MM.1S (cell line): ENCODE results near the gene GSG1L2.

Experiments used
- DNase-seq: peaks from one replicate; pipeline ENCODE4 v3.0.0-alpha.2; 2015
- H2AFZ ChIP-seq: fragments of 300-600 bp; sonication (generic); 2 replicates; pipeline ENCODE4 v1.6.0; 2016; ENCODE audit warnings: antibody characterized with exemption, low read length
- H3F3A ChIP-seq: fragments of 300-600 bp; sonication (generic); 2 replicates; pipeline ENCODE4 v1.6.1; 2016; ENCODE audit warnings: mild to moderate bottlenecking, antibody characterized with exemption, low read length, moderate library complexity, mixed read lengths; ENCODE audit not compliant: insufficient read depth
- H3K27ac ChIP-seq: fragments of 300-600 bp; sonication (generic); 2 replicates; pipeline ENCODE4 v1.5.1; 2016; ENCODE audit warnings: mild to moderate bottlenecking, low read length
- H3K27me3 ChIP-seq: fragments of 300-600 bp; sonication (generic); replicated peaks from 2 replicates; pipeline ENCODE4 v1.6.0; 2016; ENCODE audit warnings: low read length; ENCODE audit not compliant: insufficient read depth
- H3K36me3 ChIP-seq: fragments of 300-600 bp; sonication (generic); replicated peaks from 2 replicates; pipeline ENCODE4 v1.6.1; 2016; ENCODE audit warnings: mild to moderate bottlenecking, low read length, mixed read lengths; ENCODE audit not compliant: insufficient read depth
- H3K4me1 ChIP-seq: fragments of 300-600 bp; sonication (generic); 2 replicates; pipeline ENCODE4 v1.6.1; 2016; ENCODE audit warnings: low read length, mixed read lengths
- H3K4me2 ChIP-seq: fragments of 300-600 bp; sonication (generic); 2 replicates; pipeline ENCODE4 v1.6.0; 2016; ENCODE audit warnings: low read depth, low read length
- H3K4me3 ChIP-seq: fragments of 300-600 bp; sonication (generic); 2 replicates; pipeline ENCODE4 v1.5.1; 2016; ENCODE audit warnings: low read length, mixed read lengths
- H3K79me2 ChIP-seq: fragments of 300-600 bp; sonication (generic); 2 replicates; pipeline ENCODE4 v1.6.1; 2016; ENCODE audit warnings: mixed run types, low read length, mixed read lengths
- H3K9ac ChIP-seq: fragments of 300-600 bp; sonication (generic); 2 replicates; pipeline ENCODE4 v1.6.1; 2016; ENCODE audit warnings: low read length, mixed read lengths
- H3K9me2 ChIP-seq: fragments of 300-600 bp; sonication (generic); replicated peaks from 2 replicates; pipeline ENCODE4 v1.6.1; 2016; ENCODE audit warnings: mild to moderate bottlenecking, low read length, mixed read lengths; ENCODE audit not compliant: insufficient read depth
- H3K9me3 ChIP-seq: fragments of 300-600 bp; sonication (generic); replicated peaks from 2 replicates; pipeline ENCODE4 v1.6.1; 2016; ENCODE audit warnings: mild to moderate bottlenecking, low read length, mixed read lengths; ENCODE audit not compliant: insufficient read depth
- H4K20me1 ChIP-seq: fragments of 300-600 bp; sonication (generic); 2 replicates; pipeline ENCODE4 v1.6.1; 2016; ENCODE audit warnings: mild to moderate bottlenecking, low read length, moderate library complexity, mixed read lengths; ENCODE audit not compliant: insufficient read depth
- CTCF ChIP-seq: fragments of 300-600 bp; sonication (generic); IDR thresholded peaks from 2 replicates; pipeline ENCODE4 v1.5.1; 2016; ENCODE audit warnings: antibody characterized with exemption, low read length, mixed read lengths
- EZH2 ChIP-seq: fragments of 300-600 bp; sonication (generic); optimal IDR thresholded peaks from 2 replicates; pipeline ENCODE3; 2017; ENCODE audit warnings: low read depth, mild to moderate bottlenecking, antibody characterized with exemption, low read length, mixed read lengths
- EZH2phosphoT487 ChIP-seq: fragments of 300-600 bp; sonication (generic); IDR thresholded peaks from 2 replicates; pipeline ENCODE4 v1.6.1; 2018; ENCODE audit warnings: antibody characterized with exemption, low read length

GSG1L2 gene

DNA sequence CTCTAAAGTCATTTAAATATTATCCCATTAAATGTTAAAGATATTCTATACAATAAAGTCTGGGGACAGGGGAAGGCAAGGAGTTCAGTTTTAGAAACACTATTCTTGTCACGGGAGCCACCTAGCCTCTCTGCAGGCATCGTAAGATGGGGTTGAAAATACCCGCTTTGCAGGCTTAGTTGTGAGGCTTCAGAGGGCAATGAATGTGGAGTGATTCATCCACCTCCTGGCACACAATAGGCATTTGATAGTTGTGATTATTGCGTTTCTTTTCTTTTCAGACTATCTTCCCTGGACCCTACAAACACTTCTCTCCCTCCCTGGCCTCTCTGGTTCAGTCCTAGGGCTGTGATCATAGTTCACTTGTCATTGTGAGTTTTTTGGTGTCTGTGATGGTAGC, 23.4 kb upstream of the GSG1L2 start:
- Histone ChIP-seq H4K20me1 (no peaks in the 10 kb centered on the region), H3F3A (no peaks in the 10 kb centered on the region), H3K9me3 (no peaks in the 10 kb centered on the region), H3K4me3 (no peak overlapping the region), H2AFZ (no peak overlapping the region), H3K4me1 (no peaks in the 10 kb centered on the region), H3K4me2 (no peak overlapping the region), H3K27me3 (0 out of 2 replicates have a peak, but pooled peaks cover 2% of the 10 kb centered on the region), H3K9me2 (no peaks in the 10 kb centered on the region), H3K27ac (no peak overlapping the region), H3K79me2 (no peaks in the 10 kb centered on the region), H3K36me3 (no peaks in the 10 kb centered on the region), H3K9ac (no peak overlapping the region)
- TF ChIP-seq EZH2 (no peak), EZH2phosphoT487 (no peak), CTCF (no peak)
- DNase-seq = no peak

DNA sequence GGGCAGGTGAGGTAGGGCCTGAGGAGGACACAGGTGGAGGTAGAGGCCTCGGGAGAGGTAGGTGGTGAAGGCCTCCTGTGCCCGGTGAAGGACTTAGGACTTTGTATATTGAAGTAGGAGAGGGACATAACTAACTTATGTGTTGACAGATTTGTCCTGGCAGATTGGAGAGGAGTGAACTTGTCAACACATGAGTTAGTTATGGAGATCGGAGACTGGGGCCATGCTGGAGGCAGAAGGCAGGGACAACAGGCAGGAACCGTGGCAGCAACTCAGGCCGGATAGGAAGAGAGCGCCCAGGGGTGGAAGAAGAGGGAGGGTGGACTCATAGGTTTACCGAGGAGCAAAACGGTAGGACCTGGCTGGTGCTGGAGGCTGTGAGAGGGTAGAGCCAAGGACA, 22.3 kb upstream of the GSG1L2 start:
- Histone ChIP-seq H3K27ac (no peak overlapping the region), H4K20me1 (no peaks in the 10 kb centered on the region)
- TF ChIP-seq EZH2 = no peak
- TF ChIP-seq CTCF = no peak
- TF ChIP-seq EZH2phosphoT487 = no peak

DNA sequence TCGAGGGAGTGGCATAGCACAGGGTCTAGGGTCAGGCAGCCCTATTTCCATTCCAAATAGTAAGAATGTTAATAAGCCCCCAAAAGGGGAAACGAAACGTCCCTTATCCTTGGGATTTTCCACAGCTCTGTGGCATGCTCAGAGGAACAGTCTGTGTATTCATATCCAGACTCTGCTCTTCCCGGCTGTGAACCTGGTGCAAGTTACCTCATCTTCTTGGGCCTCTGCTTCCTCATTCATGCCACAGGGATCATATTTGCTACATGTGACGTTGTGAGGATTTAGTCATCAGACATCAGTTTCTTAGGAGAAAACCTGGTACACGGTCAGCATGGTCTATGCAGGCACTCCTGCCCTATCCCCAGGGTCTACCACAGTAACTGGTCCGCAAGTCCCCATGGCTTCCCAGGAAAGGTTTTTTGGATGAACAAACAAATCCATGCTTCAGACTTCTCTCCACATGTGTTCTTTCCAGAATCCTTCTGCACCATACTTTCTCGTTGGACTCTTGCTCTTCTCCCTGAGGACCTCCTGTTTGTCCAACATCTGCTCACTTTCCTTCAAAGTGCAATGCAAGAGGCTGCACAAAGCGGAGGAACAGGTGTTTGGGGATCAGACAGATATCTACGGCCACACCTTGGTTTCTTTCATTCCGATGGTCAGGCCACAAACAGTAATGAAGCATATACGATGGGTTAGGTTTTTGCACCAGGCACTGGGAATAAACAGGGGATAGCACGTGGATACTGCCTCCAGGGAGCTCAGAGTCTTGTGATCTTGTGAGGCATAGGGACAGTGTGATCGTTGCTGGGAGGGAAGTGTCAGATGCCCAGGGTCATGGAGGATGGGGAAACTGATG, 21.5 kb upstream of the GSG1L2 start:
- TF ChIP-seq EZH2 (no peak), EZH2phosphoT487 (no peak), CTCF (no peak)
- no peak overlapping the region for H3K4me2 ChIP-seq
- no peak overlapping the region for H2AFZ ChIP-seq
- H3K9me2 ChIP-seq = no peaks in the 10 kb centered on the region
- no peaks in the 10 kb centered on the region for H4K20me1 ChIP-seq
- H3F3A ChIP-seq = no peaks in the 10 kb centered on the region
- no peak for DNase-seq
- no peak overlapping the region for H3K9ac ChIP-seq
- H3K27me3 ChIP-seq = no peaks in the 10 kb centered on the region
- H3K9me3 ChIP-seq = no peaks in the 10 kb centered on the region
- no peak overlapping the region for H3K27ac ChIP-seq
- no peaks in the 10 kb centered on the region for H3K36me3 ChIP-seq
- H3K4me1 ChIP-seq = no peaks in the 10 kb centered on the region
- no peaks in the 10 kb centered on the region for H3K79me2 ChIP-seq
- H3K4me3 ChIP-seq = no peak overlapping the region

More for the DNA sequence above, 22.3 kb upstream of the GSG1L2 start:
- DNase-seq = no peak
- Histone ChIP-seq H3K79me2 (no peaks in the 10 kb centered on the region), H3F3A (no peaks in the 10 kb centered on the region), H3K36me3 (no peaks in the 10 kb centered on the region), H3K4me1 (no peaks in the 10 kb centered on the region), H3K4me2 (no peak overlapping the region), H3K9me3 (no peaks in the 10 kb centered on the region), H3K9me2 (no peaks in the 10 kb centered on the region), H3K27me3 (0 out of 2 replicates have a peak, but pooled peaks cover 2% of the 10 kb centered on the region), H3K9ac (no peak overlapping the region), H3K4me3 (no peak overlapping the region), H2AFZ (no peak overlapping the region)
